Hepatocyte (in vitro differentiated cells): ENCODE data around the gene AIFM2. TPM values are rescaled to one million over a fixed set of nuclear protein-coding genes. Genes with fewer than 3 reads are reported as not detected.
"Not testable (repeated sequence)": the region's sequence is repeated elsewhere in the genome, so short reads cannot be mapped to it uniquely, and the experiment has no call there.

ENCODE experiments used
- DNase-seq: peaks from one replicate; pipeline ENCODE4 v3.0.0-alpha.2; 2016; ENCODE audit warnings: low spot score
- H2AFZ ChIP-seq: fragments of 200-600 bp; sonication (generic); 2 replicates; pipeline ENCODE4 v1.6.0; 2016; ENCODE audit warnings: antibody characterized with exemption, mild to moderate bottlenecking
- H3K27ac ChIP-seq: fragments of 200-600 bp; sonication (generic); 2 replicates; pipeline ENCODE4 v1.5.1; 2016; ENCODE audit warnings: mild to moderate bottlenecking
- H3K27me3 ChIP-seq: fragments of 200-600 bp; sonication (generic); 2 replicates; pipeline ENCODE4 v1.6.1; 2016
- H3K36me3 ChIP-seq: fragments of 200-600 bp; sonication (generic); replicated peaks from 2 replicates; pipeline ENCODE4 v1.5.1; 2016; ENCODE audit warnings: low read depth; ENCODE audit not compliant: insufficient read depth
- H3K4me1 ChIP-seq: fragments of 200-600 bp; sonication (generic); 2 replicates; pipeline ENCODE4 v1.5.1; 2016; ENCODE audit warnings: mild to moderate bottlenecking, moderate library complexity; ENCODE audit not compliant: insufficient read depth
- H3K4me2 ChIP-seq: fragments of 200-600 bp; sonication (generic); 2 replicates; pipeline ENCODE4 v1.6.0; 2016
- H3K4me3 ChIP-seq: fragments of 200-600 bp; sonication (generic); 2 replicates; pipeline ENCODE4 v1.5.1; 2016; ENCODE audit warnings: mild to moderate bottlenecking
- H3K79me2 ChIP-seq: fragments of 200-600 bp; sonication (generic); 2 replicates; pipeline ENCODE4 v1.6.0; 2017; ENCODE audit warnings: mild to moderate bottlenecking
- H3K9me2 ChIP-seq: fragments of 200-600 bp; sonication (generic); replicated peaks from 2 replicates; pipeline ENCODE4 v1.6.0; 2017; ENCODE audit warnings: mild to moderate bottlenecking; ENCODE audit not compliant: insufficient read depth
- H3K9me3 ChIP-seq: fragments of 200-600 bp; sonication (generic); 2 replicates; pipeline ENCODE4 v1.5.1; 2016; ENCODE audit warnings: low read depth, mild to moderate bottlenecking
- H4K20me1 ChIP-seq: fragments of 200-600 bp; sonication (generic); 2 replicates; pipeline ENCODE4 v1.6.0; 2016; ENCODE audit warnings: mild to moderate bottlenecking; ENCODE audit not compliant: insufficient read depth, poor library complexity, severe bottlenecking
- EZH2 ChIP-seq: fragments of 200-600 bp; sonication (generic); IDR thresholded peaks from 2 replicates; pipeline ENCODE4 v1.6.1; 2016; ENCODE audit warnings: antibody characterized with exemption, mild to moderate bottlenecking, borderline replicate concordance
- EZH2phosphoT487 ChIP-seq: fragments of 200-600 bp; sonication (generic); IDR thresholded peaks from one replicate; pipeline ENCODE4 v1.6.1; 2018; ENCODE audit warnings: antibody characterized with exemption, mild to moderate bottlenecking, low read depth, moderate library complexity; ENCODE audit not compliant: unreplicated experiment, severe bottlenecking
- WGBS: methylation state at CpG from one replicate; pipeline ENCODE4 v1.1.6; 2016; ENCODE audit warnings: low lambda C conversion rate; ENCODE audit errors: missing lambda C conversion rate; 5-methylcytosine and 5-hydroxymethylcytosine counted together
- polyA plus RNA-seq: library from polyadenylated mRNA; unstranded; fragments of >200 nt; fragmentation: Nextera tagmentation; extraction: Ambion mirVana; gene quantifications from 2 replicates; pipeline ENCODE4 v1.2.1, GENCODE V29; 2016
- total RNA-seq: library from RNA; depleted of rRNA; stranded (reverse); fragments of >200 nt; gene quantifications from 2 replicates; pipeline ENCODE4 v1.2.3, GENCODE V29; 2014
- TF ChIP-seq, protein P1 (sequence below): fragments of 200-600 bp; sonication (generic); IDR thresholded peaks from 2 replicates; pipeline ENCODE4 v1.5.1; 2016; ENCODE audit warnings: antibody characterized with exemption, mild to moderate bottlenecking; ENCODE audit not compliant: poor library complexity

The AIFM2 gene
- total and polyA plus RNA-seq, 2 experiments from 2014 or later, result 8.6 to 16.1 TPM

GRCh38 chr10:70162892-70163201 is 30.2 kb upstream of the AIFM2 start:
- 52% methylated on average over 1 of the region's 1 CpG for WGBS
- DNase-seq, result no peak
- no peak overlapping the region for H3K4me2 ChIP-seq
- H3K4me3 ChIP-seq, result no peak overlapping the region
- peaks cover 97% of the 10 kb centered on the region for H3K79me2 ChIP-seq
- no peak overlapping the region for H2AFZ ChIP-seq
- H4K20me1 ChIP-seq, result peaks cover 87% of the 10 kb centered on the region
- H3K4me1 ChIP-seq, result peaks cover 6% of the 10 kb centered on the region
- no peaks in the 10 kb centered on the region for H3K9me3 ChIP-seq
- H3K27ac ChIP-seq, result no peak overlapping the region
- H3K27me3 ChIP-seq, result no peaks in the 10 kb centered on the region
- TF ChIP-seq, protein P1, sequence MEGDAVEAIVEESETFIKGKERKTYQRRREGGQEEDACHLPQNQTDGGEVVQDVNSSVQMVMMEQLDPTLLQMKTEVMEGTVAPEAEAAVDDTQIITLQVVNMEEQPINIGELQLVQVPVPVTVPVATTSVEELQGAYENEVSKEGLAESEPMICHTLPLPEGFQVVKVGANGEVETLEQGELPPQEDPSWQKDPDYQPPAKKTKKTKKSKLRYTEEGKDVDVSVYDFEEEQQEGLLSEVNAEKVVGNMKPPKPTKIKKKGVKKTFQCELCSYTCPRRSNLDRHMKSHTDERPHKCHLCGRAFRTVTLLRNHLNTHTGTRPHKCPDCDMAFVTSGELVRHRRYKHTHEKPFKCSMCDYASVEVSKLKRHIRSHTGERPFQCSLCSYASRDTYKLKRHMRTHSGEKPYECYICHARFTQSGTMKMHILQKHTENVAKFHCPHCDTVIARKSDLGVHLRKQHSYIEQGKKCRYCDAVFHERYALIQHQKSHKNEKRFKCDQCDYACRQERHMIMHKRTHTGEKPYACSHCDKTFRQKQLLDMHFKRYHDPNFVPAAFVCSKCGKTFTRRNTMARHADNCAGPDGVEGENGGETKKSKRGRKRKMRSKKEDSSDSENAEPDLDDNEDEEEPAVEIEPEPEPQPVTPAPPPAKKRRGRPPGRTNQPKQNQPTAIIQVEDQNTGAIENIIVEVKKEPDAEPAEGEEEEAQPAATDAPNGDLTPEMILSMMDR, result no peak
- TF ChIP-seq EZH2 (no peak), EZH2phosphoT487 (no peak)
- H3K36me3 ChIP-seq, result peaks cover 7% of the 10 kb centered on the region
- no peaks in the 10 kb centered on the region for H3K9me2 ChIP-seq

- no peaks in the 10 kb centered on the region for H3K9me2 ChIP-seq
- peaks cover 82% of the 10 kb centered on the region for H4K20me1 ChIP-seq
- no peaks in the 10 kb centered on the region for H3K27me3 ChIP-seq
- peaks cover 7% of the 10 kb centered on the region for H3K36me3 ChIP-seq
- H3K79me2 ChIP-seq, result peaks cover 97% of the 10 kb centered on the region
- H3K4me3 ChIP-seq, result no peak overlapping the region
- no peak overlapping the region for H3K4me2 ChIP-seq
- no peak for DNase-seq
- H3K27ac ChIP-seq, result no peak overlapping the region
- peaks cover 6% of the 10 kb centered on the region for H3K4me1 ChIP-seq
- H3K9me3 ChIP-seq, result no peaks in the 10 kb centered on the region
- TF ChIP-seq EZH2 (no peak), EZH2phosphoT487 (no peak)
- TF ChIP-seq, protein P1, result no peak
- H2AFZ ChIP-seq, result no peak overlapping the region
- 95% methylated on average over 1 of the region's 2 CpGs for WGBS
Measured at GRCh38 chr10:70162151-70162891, 29.7 kb upstream of the AIFM2 start.

DNA sequence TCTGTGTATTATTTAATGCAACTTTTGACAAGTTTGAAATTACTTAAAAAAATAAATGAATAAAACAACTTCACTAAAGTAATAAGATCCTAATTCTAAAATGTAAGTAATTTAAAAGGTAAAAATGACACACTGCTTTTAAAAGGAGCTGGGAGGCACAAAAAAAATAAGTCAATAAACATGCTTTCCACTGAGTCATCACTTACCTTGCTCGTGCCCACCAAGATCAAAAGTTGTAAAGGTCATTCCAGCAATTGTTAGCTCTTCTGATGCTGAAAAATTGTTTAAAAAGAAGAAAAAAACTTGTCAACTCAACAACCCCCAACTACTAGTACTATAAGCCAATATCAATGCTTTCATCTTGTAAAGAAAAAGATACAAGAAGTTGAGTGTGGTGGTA is 28.2 kb upstream of the AIFM2 start:
- H3K9me3 ChIP-seq, result no peaks in the 10 kb centered on the region
- no peaks in the 10 kb centered on the region for H3K9me2 ChIP-seq
- no peak for DNase-seq
- no peaks in the 10 kb centered on the region for H3K27me3 ChIP-seq
- peaks cover 2% of the 10 kb centered on the region for H3K36me3 ChIP-seq
- no peak overlapping the region for H3K27ac ChIP-seq
- H3K4me2 ChIP-seq, result no peak overlapping the region
- peaks cover 11% of the 10 kb centered on the region for H3K4me1 ChIP-seq
- TF ChIP-seq EZH2phosphoT487 (no peak), EZH2 (no peak)
- TF ChIP-seq, protein P1, result no peak
- H3K4me3 ChIP-seq, result no peak overlapping the region
- peaks cover 67% of the 10 kb centered on the region for H4K20me1 ChIP-seq
- peaks cover 87% of the 10 kb centered on the region for H3K79me2 ChIP-seq
- no peak overlapping the region for H2AFZ ChIP-seq
- 52% methylated on average over 1 of the region's 1 CpG for WGBS

GRCh38 chr10:70159366-70159765 is 26.7 kb upstream of the AIFM2 start:
- H3K4me2 ChIP-seq, H3K27me3 ChIP-seq, H3K27ac ChIP-seq, DNase-seq, H2AFZ ChIP-seq, H3K9me3 ChIP-seq, H3K4me3 ChIP-seq, H3K36me3 ChIP-seq, H3K9me2 ChIP-seq: not testable (repeated sequence)
- 67% methylated on average over 3 of the region's 3 CpGs for WGBS
- H3K4me1 ChIP-seq, result peaks cover 22% of the 10 kb centered on the region
- peaks cover 58% of the 10 kb centered on the region for H4K20me1 ChIP-seq
- H3K79me2 ChIP-seq, result peaks cover 84% of the 10 kb centered on the region
